H9 (cell line): ENCODE results near the gene TMEM9. TPM values are rescaled to one million over a fixed set of nuclear protein-coding genes. Genes with fewer than 3 reads are reported as not detected.

Experiments used
- DNase-seq: peaks from one replicate; pipeline ENCODE4 v3.0.0-alpha.2; 2017
- H2AFZ ChIP-seq: one replicate; pipeline ENCODE4 v1.6.1; 2013; ENCODE audit warnings: mild to moderate bottlenecking, low read length, control low read depth, moderate library complexity
- H2AK5ac ChIP-seq: 2 replicates; pipeline ENCODE4 v1.6.1; 2013; ENCODE audit warnings: low read length, control low read depth, mixed read lengths; ENCODE audit not compliant: insufficient read length
- H2BK120ac ChIP-seq: one replicate; pipeline ENCODE4 v1.6.1; 2013; ENCODE audit warnings: low read depth, mild to moderate bottlenecking, low read length, control low read depth, inconsistent platforms; ENCODE audit not compliant: poor library complexity, severe bottlenecking
- H2BK12ac ChIP-seq: 2 replicates; pipeline ENCODE4 v1.6.1; 2013; ENCODE audit warnings: low read length, control low read depth, mixed read lengths, low read depth; ENCODE audit not compliant: insufficient read length
- H2BK15ac ChIP-seq: 2 replicates; pipeline ENCODE4 v1.6.1; 2013; ENCODE audit warnings: low read depth, low read length, control low read depth
- H2BK20ac ChIP-seq: one replicate; pipeline ENCODE4 v1.6.1; 2013; ENCODE audit warnings: low read depth, mild to moderate bottlenecking, low read length, control low read depth, inconsistent platforms; ENCODE audit not compliant: poor library complexity, severe bottlenecking
- H2BK5ac ChIP-seq: 2 replicates; pipeline ENCODE4 v1.6.1; 2013; ENCODE audit warnings: low read length, control low read depth, mixed read lengths; ENCODE audit not compliant: insufficient read length
- H3K14ac ChIP-seq: 2 replicates; pipeline ENCODE4 v1.6.1; 2013; ENCODE audit warnings: low read length, control low read depth; ENCODE audit not compliant: insufficient read depth
- H3K18ac ChIP-seq: 2 replicates; pipeline ENCODE4 v1.6.1; 2013; ENCODE audit warnings: low read depth, mild to moderate bottlenecking, mixed read lengths, low read length, control low read depth; ENCODE audit not compliant: insufficient read length
- H3K23ac ChIP-seq: 2 replicates; pipeline ENCODE4 v1.6.1; 2013; ENCODE audit warnings: low read length, control low read depth, mixed read lengths, low read depth; ENCODE audit not compliant: insufficient read length
- H3K23me2 ChIP-seq: 2 replicates; pipeline ENCODE4 v1.6.1; 2013; ENCODE audit warnings: low read depth, mild to moderate bottlenecking, mixed read lengths, low read length, control low read depth; ENCODE audit not compliant: insufficient read length, poor library complexity, severe bottlenecking
- H3K27ac ChIP-seq: 2 replicates; pipeline ENCODE4 v1.5.1; 2013; ENCODE audit warnings: low read length, control low read depth, mixed read lengths, low read depth; ENCODE audit not compliant: insufficient read length
- H3K27me3 ChIP-seq: 2 replicates; pipeline ENCODE4 v1.6.1; 2013; ENCODE audit warnings: low read length, control low read depth, inconsistent platforms; ENCODE audit not compliant: insufficient read depth
- H3K4ac ChIP-seq: 2 replicates; pipeline ENCODE4 v1.6.1; 2013; ENCODE audit warnings: low read depth, mild to moderate bottlenecking, control low read depth, inconsistent platforms, low read length, moderate library complexity
- H3K4me1 ChIP-seq: 2 replicates; pipeline ENCODE4 v1.6.1; 2013; ENCODE audit warnings: low read length, control low read depth, inconsistent platforms; ENCODE audit not compliant: insufficient read depth
- H3K4me2 ChIP-seq: 2 replicates; pipeline ENCODE4 v1.6.1; 2013; ENCODE audit warnings: low read length, control low read depth, mixed read lengths; ENCODE audit not compliant: insufficient read length, insufficient read depth
- H3K56ac ChIP-seq: 2 replicates; pipeline ENCODE4 v1.6.1; 2013; ENCODE audit warnings: low read depth, mild to moderate bottlenecking, mixed read lengths, low read length, control low read depth; ENCODE audit not compliant: insufficient read length
- H3K79me1 ChIP-seq: 2 replicates; pipeline ENCODE4 v1.6.1; 2013; ENCODE audit warnings: low read depth, mild to moderate bottlenecking, moderate library complexity, low read length, control low read depth, inconsistent platforms; ENCODE audit not compliant: insufficient read depth, poor library complexity, severe bottlenecking
- H3K79me2 ChIP-seq: 2 replicates; pipeline ENCODE4 v1.6.1; 2013; ENCODE audit warnings: low read length, control low read depth, inconsistent platforms; ENCODE audit not compliant: insufficient read depth
- H3K9ac ChIP-seq: 2 replicates; pipeline ENCODE4 v1.6.1; 2013; ENCODE audit warnings: low read length, control low read depth, mixed read lengths; ENCODE audit not compliant: insufficient read length; ENCODE audit errors: extremely low read depth
- H3K9me3 ChIP-seq: one replicate; pipeline ENCODE4 v1.6.1; 2013; ENCODE audit warnings: low read depth, low read length, inconsistent platforms; ENCODE audit not compliant: control insufficient read depth
- H3T11ph ChIP-seq: one replicate; pipeline ENCODE4 v1.6.1; 2013; ENCODE audit warnings: mild to moderate bottlenecking, low read length, control low read depth, inconsistent platforms
- H4K20me1 ChIP-seq: one replicate; pipeline ENCODE4 v1.6.1; 2013; ENCODE audit not compliant: control insufficient read depth, insufficient read length, insufficient read depth
- H4K5ac ChIP-seq: 2 replicates; pipeline ENCODE4 v1.6.1; 2013; ENCODE audit warnings: low read depth, mild to moderate bottlenecking, mixed read lengths, low read length, control low read depth; ENCODE audit not compliant: insufficient read length
- H4K8ac ChIP-seq: replicated peaks from 2 replicates; pipeline ENCODE4 v1.6.1; 2013; ENCODE audit warnings: low read length, control low read depth, mixed read lengths, low read depth; ENCODE audit not compliant: insufficient read length
- H4K91ac ChIP-seq: 2 replicates; pipeline ENCODE4 v1.6.1; 2013; ENCODE audit warnings: low read depth, mild to moderate bottlenecking, moderate library complexity, mixed read lengths, low read length, control low read depth; ENCODE audit not compliant: insufficient read length
- H3K27ac Mint-ChIP-seq, 3 experiments: 2 replicates in 2 of 3; 3 replicates in 1 of 3; pipeline ENCODE4 v1.8.0; 2020 to 2021; ENCODE audit warnings: mixed read lengths in 3 of 3, mild to moderate bottlenecking in 1 of 3, moderate library complexity in 1 of 3
- H3K27me3 Mint-ChIP-seq: 2 replicates; pipeline ENCODE4 v1.8.0; 2021; ENCODE audit warnings: low read depth, mild to moderate bottlenecking, moderate library complexity, mixed read lengths
- H3K36me3 Mint-ChIP-seq, 3 experiments: 2 replicates in 2 of 3; 3 replicates in 1 of 3; pipeline ENCODE4 v1.8.0; 2020 to 2021; ENCODE audit warnings: low read depth in 3 of 3, mixed read lengths in 3 of 3; ENCODE audit not compliant: insufficient read depth in 1 of 3
- H3K4me1 Mint-ChIP-seq, 2 experiments: 2 replicates each; pipeline ENCODE4 v1.8.0; 2020; ENCODE audit warnings: mixed read lengths in 2 of 2
- H3K4me3 Mint-ChIP-seq, 2 experiments: 2 replicates in 1 of 2; 3 replicates in 1 of 2; pipeline ENCODE4 v1.8.0; 2020 to 2021; ENCODE audit warnings: mild to moderate bottlenecking in 2 of 2, mixed read lengths in 2 of 2, moderate library complexity in 1 of 2
- H3K9me3 Mint-ChIP-seq, 2 experiments: 2 replicates in 1 of 2; 3 replicates in 1 of 2; pipeline ENCODE4 v1.8.0; 2020; ENCODE audit warnings: mild to moderate bottlenecking in 2 of 2, mixed read lengths in 2 of 2, moderate library complexity in 1 of 2
- CTCF ChIP-seq: fragments of 200-600 bp; sonication (generic); conservative IDR thresholded peaks from 3 replicates; pipeline ENCODE4 v1.8.0; 2021; ENCODE audit warnings: antibody characterized with exemption, mild to moderate bottlenecking
- WGBS: extraction: QIAGEN DNeasy Blood & Tissue Kit; methylation state at CpG from one replicate; pipeline ENCODE4 v1.1.7; 2013; ENCODE audit warnings: missing lambda C conversion rate, low lambda C conversion rate, mixed read lengths; ENCODE audit not compliant: insufficient read length; ENCODE audit errors: extremely low coverage; 5-methylcytosine and 5-hydroxymethylcytosine counted together
- total RNA-seq: library from RNA; stranded (reverse); gene quantifications from 2 replicates; pipeline ENCODE4 v1.2.1, GENCODE V29; 2021

The TMEM9 gene
- total RNA-seq, 1 experiment from 2014 or later: 93.4 TPM

GRCh38 chr1:201190005-201190404 is 35.7 kb upstream of the TMEM9 start:
- H3K4me1 ChIP-seq: no peaks in the 10 kb centered on the region
- Mint-ChIP-seq H3K36me3 (no peaks in the 10 kb centered on the region), H3K4me1 (peaks cover 7 to 17% of the 10 kb centered on the region in 2 experiments), H3K27ac (no peak overlapping the region), H3K27me3 (peaks cover 11% of the 10 kb centered on the region), H3K4me3 (no peak overlapping the region), H3K9me3 (no peaks in the 10 kb centered on the region)
- no peaks in the 10 kb centered on the region for H3K79me1 ChIP-seq
- TF ChIP-seq CTCF: no peak
- no peaks in the 10 kb centered on the region for H3K23me2 ChIP-seq
- H4K91ac ChIP-seq: no peak overlapping the region
- no peak overlapping the region for H3K18ac ChIP-seq
- no peak overlapping the region for H3K14ac ChIP-seq
- no peak overlapping the region for H4K5ac ChIP-seq
- no peaks in the 10 kb centered on the region for H4K20me1 ChIP-seq
- no peak overlapping the region for H2BK5ac ChIP-seq
- no peaks in the 10 kb centered on the region for H3K9me3 ChIP-seq
- no peak overlapping the region for H4K8ac ChIP-seq
- no peak overlapping the region for H2BK12ac ChIP-seq
- no peak for DNase-seq
- H3K27me3 ChIP-seq: no peaks in the 10 kb centered on the region
- H3K9ac ChIP-seq: no peak overlapping the region
- no peak overlapping the region for H3K23ac ChIP-seq
- H3K4me2 ChIP-seq: no peak overlapping the region
- H3K4ac ChIP-seq: no peak overlapping the region
- no peaks in the 10 kb centered on the region for H3K79me2 ChIP-seq
- no peak overlapping the region for H3T11ph ChIP-seq
- H2BK20ac ChIP-seq: no peak overlapping the region
- no peak overlapping the region for H2BK15ac ChIP-seq
- no peak overlapping the region for H2BK120ac ChIP-seq
- H3K56ac ChIP-seq: no peak overlapping the region
- no peak overlapping the region for H2AFZ ChIP-seq
- H3K27ac ChIP-seq: no peak overlapping the region
- no peak overlapping the region for H2AK5ac ChIP-seq
- no CpG with 5 or more reads among the region's 6 CpGs for WGBS
